Uterus (tissue), 2 donors: Measurements from ENCODE around the gene PDE1C.

Source experiments
- CTCF ChIP-seq, 4 experiments: fragments of 200-600 bp in 2 of 4; fragments of 450-650 bp in 2 of 4; sonication (generic) in 2 of 4; IDR thresholded peaks; one replicate each; pipeline ENCODE4 v1.5.1; 2016 to 2019; ENCODE audit warnings: antibody characterized with exemption in 4 of 4, mild to moderate bottlenecking in 2 of 4, moderate library complexity in 1 of 4
- POLR2A ChIP-seq, 2 donors: fragments of 450-650 bp; IDR thresholded peaks; one replicate each; pipeline ENCODE4 v1.6.1; 2016; ENCODE audit warnings: antibody characterized with exemption in 2 of 2, mild to moderate bottlenecking in 1 of 2, moderate library complexity in 1 of 2

- TF ChIP-seq CTCF (IDR thresholded peaks at IDR 0.05) (no peak), POLR2A (IDR thresholded peaks at IDR 0.05) (no peak)
Observed at GRCh38 chr7:31707089-31707488, 363.1 kb downstream of the PDE1C start.
